Fibroblast of pulmonary artery (primary cell): Measurements from ENCODE around the gene FRMD4A.

Experiments
- DNase-seq: peaks from one replicate; pipeline ENCODE4 v3.0.0-alpha.2; 2010; ENCODE audit warnings: low read depth
- H3K4me3 ChIP-seq: replicated peaks from 2 replicates; pipeline ENCODE4 v1.5.1; 2011; ENCODE audit warnings: low read depth, mild to moderate bottlenecking, control low read depth, low read length, moderate library complexity
- TF ChIP-seq, protein P1 (sequence below): IDR thresholded peaks from 2 replicates; pipeline ENCODE4 v1.5.1; 2011; ENCODE audit warnings: mild to moderate bottlenecking, control low read depth, low read length, inconsistent platforms; ENCODE audit errors: missing control alignments

FRMD4A gene

DNA sequence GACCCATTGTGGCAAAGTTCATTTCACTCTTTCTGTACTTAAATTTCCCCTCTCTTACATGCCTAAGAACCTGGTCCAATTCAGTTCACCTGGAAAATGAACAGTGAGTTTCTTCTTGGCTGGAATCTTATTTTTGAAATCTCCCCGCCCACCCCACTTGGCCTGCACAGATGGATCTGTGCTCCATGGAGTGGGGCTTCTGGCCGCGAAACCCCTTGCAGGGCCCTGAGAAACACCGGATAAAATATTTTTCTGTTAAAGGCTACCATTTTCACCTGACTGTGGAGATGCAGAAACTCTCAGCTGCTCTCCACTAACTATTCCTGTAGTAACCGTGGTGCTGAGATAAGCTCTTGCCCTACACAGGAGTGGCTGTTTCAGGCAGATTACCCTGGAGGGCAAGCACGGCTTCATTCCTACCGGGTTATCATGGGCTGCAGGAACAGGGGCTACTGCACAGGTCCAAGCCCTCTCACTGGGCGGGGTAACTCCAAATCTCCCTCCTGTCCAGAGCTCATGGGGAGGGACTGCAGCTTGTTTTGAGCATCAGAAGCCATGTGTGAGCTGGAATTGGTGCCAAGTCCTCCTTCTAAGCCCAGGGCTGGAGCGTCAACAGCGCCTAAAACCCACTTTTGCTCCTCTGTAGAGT lies 625.1 kb downstream of the FRMD4A start:
- peak; percentile 53 for DNase-seq
- peak overlapping the region; percentile 91 for H3K4me3 ChIP-seq
- TF ChIP-seq, protein P1, sequence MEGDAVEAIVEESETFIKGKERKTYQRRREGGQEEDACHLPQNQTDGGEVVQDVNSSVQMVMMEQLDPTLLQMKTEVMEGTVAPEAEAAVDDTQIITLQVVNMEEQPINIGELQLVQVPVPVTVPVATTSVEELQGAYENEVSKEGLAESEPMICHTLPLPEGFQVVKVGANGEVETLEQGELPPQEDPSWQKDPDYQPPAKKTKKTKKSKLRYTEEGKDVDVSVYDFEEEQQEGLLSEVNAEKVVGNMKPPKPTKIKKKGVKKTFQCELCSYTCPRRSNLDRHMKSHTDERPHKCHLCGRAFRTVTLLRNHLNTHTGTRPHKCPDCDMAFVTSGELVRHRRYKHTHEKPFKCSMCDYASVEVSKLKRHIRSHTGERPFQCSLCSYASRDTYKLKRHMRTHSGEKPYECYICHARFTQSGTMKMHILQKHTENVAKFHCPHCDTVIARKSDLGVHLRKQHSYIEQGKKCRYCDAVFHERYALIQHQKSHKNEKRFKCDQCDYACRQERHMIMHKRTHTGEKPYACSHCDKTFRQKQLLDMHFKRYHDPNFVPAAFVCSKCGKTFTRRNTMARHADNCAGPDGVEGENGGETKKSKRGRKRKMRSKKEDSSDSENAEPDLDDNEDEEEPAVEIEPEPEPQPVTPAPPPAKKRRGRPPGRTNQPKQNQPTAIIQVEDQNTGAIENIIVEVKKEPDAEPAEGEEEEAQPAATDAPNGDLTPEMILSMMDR, result no peak

DNA sequence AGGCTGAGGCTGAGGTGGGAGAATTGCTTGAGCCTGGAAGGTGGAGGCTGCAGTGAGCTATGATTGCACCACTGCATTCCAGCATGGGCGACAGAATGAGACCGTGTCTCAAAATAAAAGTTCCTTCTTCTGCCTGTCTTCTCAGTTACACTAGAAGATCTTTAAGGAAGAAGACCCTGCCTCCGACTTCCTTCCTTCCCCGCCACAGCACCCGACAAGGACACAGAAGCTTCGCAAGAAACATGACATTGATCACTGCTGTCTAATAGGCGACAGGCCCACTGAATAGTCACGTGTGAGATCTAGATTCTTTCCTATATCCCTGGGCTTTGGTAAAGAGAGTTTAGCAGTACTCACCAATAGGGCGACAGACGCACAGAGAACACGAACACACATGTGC lies 625.8 kb downstream of the FRMD4A start:
- peak overlapping the region; percentile 91 for H3K4me3 ChIP-seq
- TF ChIP-seq, protein P1, result no peak
- DNase-seq, result no peak

DNA sequence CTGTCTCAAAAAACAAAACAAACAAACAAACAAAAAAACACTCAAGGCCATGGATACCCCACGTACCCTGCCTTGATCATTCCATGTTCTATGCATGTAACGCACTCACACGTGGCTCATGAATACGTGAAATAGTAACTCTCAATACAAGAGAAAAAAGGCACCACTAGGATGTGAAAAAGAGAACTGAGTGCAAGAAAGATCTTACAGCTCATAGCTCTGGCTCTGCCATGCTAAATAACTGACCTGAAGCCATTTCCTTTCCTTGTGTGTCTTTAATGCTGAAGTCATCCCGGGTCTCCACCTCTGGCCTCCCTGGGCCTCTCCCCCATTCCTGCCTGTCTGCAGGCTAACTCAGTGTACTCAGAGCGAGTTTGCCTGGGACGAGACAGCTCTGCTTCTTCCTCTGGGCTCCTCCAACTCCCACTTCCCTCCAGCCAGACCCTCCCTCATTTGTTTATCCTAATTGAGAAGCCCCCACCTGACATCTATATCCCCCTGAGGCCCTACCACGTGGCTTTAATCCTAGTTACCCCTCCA lies 626.7 kb downstream of the FRMD4A start:
- peak overlapping the region; percentile 91 for H3K4me3 ChIP-seq
- DNase-seq, result no peak
- TF ChIP-seq, protein P1, result no peak

DNA sequence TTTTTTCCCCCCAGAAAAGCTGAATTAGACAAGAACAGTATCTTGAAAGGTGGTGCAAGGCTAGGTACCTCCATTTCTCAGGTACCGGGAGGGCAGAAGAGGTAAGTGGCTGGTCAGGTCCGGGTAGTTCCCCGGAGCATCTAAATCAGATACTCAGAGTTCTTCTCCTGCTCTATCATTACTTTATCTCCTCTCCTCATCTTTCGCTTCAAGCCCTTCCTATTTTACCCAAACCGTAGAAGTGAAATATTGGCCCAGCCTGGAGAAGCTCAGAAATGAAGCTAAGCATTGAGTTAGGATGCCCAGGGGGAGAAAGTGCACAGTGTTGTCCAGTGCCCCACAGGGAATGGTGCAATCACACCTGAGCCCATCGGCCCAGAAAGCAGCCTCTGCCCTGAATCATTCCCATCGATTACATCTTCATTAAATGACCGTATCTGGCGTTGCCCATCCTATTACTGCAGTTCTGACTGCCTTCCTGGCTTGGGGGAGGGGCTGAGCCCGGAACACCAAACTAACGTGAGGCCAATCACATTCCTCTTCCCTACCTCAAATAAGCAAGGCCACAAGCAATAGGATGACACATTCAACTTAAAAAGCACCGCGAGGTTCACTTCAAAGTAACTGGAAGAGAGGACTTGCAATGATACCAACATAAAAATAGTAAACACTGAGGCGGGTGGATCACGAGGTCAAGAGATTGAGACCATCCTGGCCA lies 627.5 kb downstream of the FRMD4A start:
- no peak for DNase-seq
- H3K4me3 ChIP-seq, result peak overlapping the region; percentile 17
- TF ChIP-seq, protein P1, result no peak

DNA sequence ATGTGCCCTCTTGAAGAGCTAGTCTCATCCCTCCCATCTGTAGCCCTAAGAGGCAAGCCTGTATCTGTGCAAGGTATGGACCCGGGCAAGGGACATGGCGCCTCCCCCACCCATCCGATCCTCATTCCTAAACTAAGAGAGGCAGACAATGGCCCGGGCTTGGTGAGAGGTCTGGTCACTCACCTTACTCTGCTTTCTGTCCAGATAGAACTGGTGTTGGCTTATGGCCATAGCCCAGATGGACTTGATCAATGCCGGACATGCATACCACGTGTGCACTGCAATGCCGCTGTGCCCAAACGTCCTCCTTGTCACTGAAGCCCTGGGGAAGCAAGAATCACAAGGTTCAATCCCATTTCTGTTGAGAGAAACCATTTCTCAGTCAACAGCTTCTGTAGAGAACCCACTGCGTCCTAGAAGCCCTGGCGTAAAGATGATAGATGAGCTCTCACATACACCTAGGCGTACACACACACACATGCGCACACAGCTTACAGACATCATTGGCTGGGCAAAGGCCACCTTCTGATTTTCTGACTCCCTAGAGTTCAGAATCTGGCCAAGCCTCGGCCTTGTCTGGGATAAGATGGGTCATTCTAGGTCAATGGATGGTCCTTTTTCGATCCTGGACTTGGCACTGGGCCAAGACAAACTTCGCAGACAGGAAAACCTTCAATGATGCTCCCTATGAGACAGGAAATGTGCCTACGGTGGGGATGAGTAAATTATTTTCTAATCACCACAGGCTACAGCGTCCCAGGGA lies 629.4 kb downstream of the FRMD4A start:
- H3K4me3 ChIP-seq, result no peak overlapping the region
- TF ChIP-seq, protein P1, result no peak
- DNase-seq, result no peak

DNA sequence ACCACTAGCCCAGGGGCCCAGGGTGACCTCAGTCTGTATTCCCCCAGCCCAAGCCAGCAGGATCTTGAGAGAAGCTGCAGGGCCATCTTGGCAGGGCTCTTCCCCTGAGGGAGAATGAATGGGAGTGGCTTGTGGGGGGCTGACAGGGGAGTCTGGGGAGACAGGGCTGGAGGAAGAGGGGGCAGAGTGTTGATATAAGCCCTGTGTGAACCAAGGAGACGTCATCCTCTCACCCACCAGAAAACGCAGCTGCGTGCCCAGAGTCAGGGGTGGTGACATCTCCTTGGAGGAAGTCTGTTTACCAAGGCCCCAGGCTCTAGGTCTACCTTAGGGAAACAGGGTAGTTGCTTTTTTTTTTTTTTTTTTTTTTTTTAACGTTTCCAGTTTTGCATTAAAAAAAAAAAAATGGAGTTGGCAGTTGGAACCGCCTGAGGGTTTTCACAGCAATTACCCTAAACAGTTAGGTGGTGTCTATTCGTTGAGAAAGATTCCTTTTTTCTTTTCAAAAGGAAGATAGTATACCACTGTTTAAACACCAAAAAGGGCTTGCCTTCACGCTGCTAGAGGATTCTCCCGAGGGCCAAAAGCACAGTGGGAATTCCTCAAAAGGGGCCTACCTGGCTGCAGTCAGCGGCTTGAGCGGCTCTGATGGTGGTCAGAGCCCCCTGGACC lies 630.1 kb downstream of the FRMD4A start:
- no peak overlapping the region for H3K4me3 ChIP-seq
- TF ChIP-seq, protein P1, result no peak
- no peak for DNase-seq
